Karpas-422 (cell line): ENCODE results near the gene P2RY2. TPM values are rescaled to one million over a fixed set of nuclear protein-coding genes. Genes with fewer than 3 reads are reported as not detected.

Experiments used
- DNase-seq: peaks from one replicate; pipeline ENCODE4 v3.0.0-alpha.2; 2015
- H2AFZ ChIP-seq: fragments of 200-600 bp; sonication (generic); 2 replicates; pipeline ENCODE4 v1.6.1; 2014; ENCODE audit warnings: antibody characterized with exemption, low read length, mixed read lengths
- H3K27ac ChIP-seq: fragments of 200-600 bp; sonication (generic); 2 replicates; pipeline ENCODE4 v1.5.1; 2014; ENCODE audit warnings: mild to moderate bottlenecking, low read length, moderate library complexity
- H3K27me3 ChIP-seq: fragments of 200-600 bp; sonication (generic); 2 replicates; pipeline ENCODE4 v1.6.1; 2014; ENCODE audit warnings: low read length, mixed read lengths
- H3K36me3 ChIP-seq: fragments of 200-600 bp; sonication (generic); 2 replicates; pipeline ENCODE4 v1.6.1; 2014; ENCODE audit warnings: low read length, mixed read lengths; ENCODE audit not compliant: insufficient read depth
- H3K4me1 ChIP-seq: fragments of 200-600 bp; sonication (generic); 2 replicates; pipeline ENCODE4 v1.6.1; 2014; ENCODE audit warnings: mild to moderate bottlenecking, low read length, mixed read lengths
- H3K4me2 ChIP-seq: fragments of 200-600 bp; sonication (generic); 2 replicates; pipeline ENCODE4 v1.6.1; 2014; ENCODE audit warnings: low read length, low read depth, mild to moderate bottlenecking; ENCODE audit not compliant: poor library complexity, severe bottlenecking
- H3K4me3 ChIP-seq: fragments of 200-600 bp; sonication (generic); 2 replicates; pipeline ENCODE4 v1.5.1; 2014; ENCODE audit warnings: mild to moderate bottlenecking, antibody characterized with exemption, low read length, mixed read lengths
- H3K79me2 ChIP-seq: fragments of 200-600 bp; sonication (generic); 2 replicates; pipeline ENCODE4 v1.6.1; 2014; ENCODE audit warnings: mild to moderate bottlenecking, low read length, mixed read lengths
- H3K9ac ChIP-seq: fragments of 200-600 bp; sonication (generic); 2 replicates; pipeline ENCODE4 v1.6.0; 2014; ENCODE audit warnings: low read length
- H3K9me2 ChIP-seq: fragments of 200-600 bp; sonication (generic), shearing (Covaris generic); replicated peaks from 2 replicates; pipeline ENCODE4 v1.6.0; 2014; ENCODE audit warnings: mild to moderate bottlenecking, low read length, moderate library complexity; ENCODE audit not compliant: insufficient read depth
- H3K9me3 ChIP-seq: fragments of 300-700, 200-600 bp; sonication (generic); 2 replicates; pipeline ENCODE4 v1.6.1; 2014; ENCODE audit warnings: low read length, mixed read lengths
- H4K20me1 ChIP-seq: fragments of 200-600 bp; sonication (generic); 2 replicates; pipeline ENCODE4 v1.6.1; 2014; ENCODE audit warnings: mild to moderate bottlenecking, antibody characterized with exemption, low read length, low read depth; ENCODE audit not compliant: insufficient read depth
- total RNA-seq: library from RNA; depleted of rRNA; stranded (reverse); fragments of >200 nt; shearing (Covaris generic); gene quantifications from 2 replicates; pipeline ENCODE4 v1.2.3, GENCODE V29; 2014; ENCODE audit warnings: low replicate concordance; rRNA removed

The P2RY2 gene
- not detected in 2 replicates for total RNA-seq

- no peak within 1 kb of the TSS for H3K4me2 ChIP-seq
- H3K4me1 ChIP-seq: peaks cover 7% of the 10 kb centered on the region
- no peak within 1 kb of the TSS for H3K9ac ChIP-seq
- no peaks in the 10 kb centered on the region for H3K36me3 ChIP-seq
- no peaks in the 10 kb centered on the region for H4K20me1 ChIP-seq
- H3K79me2 ChIP-seq: no peaks in the 10 kb centered on the region
- H3K9me3 ChIP-seq: no peaks in the 10 kb centered on the region
- no peak within 1 kb of the TSS for H3K27ac ChIP-seq
- DNase-seq: no peak
- H2AFZ ChIP-seq: no peak within 1 kb of the TSS
- no peaks in the 10 kb centered on the region for H3K27me3 ChIP-seq
- H3K4me3 ChIP-seq: no peak within 1 kb of the TSS
- H3K9me2 ChIP-seq: no peaks in the 10 kb centered on the region
Measured at GRCh38 chr11:73218106-73218829, at the start of gene P2RY2. Gene P2RY2 (plus strand): TSS chr11:73218281. CDS start chr11:73234160, 15,879 bp downstream.

DNA sequence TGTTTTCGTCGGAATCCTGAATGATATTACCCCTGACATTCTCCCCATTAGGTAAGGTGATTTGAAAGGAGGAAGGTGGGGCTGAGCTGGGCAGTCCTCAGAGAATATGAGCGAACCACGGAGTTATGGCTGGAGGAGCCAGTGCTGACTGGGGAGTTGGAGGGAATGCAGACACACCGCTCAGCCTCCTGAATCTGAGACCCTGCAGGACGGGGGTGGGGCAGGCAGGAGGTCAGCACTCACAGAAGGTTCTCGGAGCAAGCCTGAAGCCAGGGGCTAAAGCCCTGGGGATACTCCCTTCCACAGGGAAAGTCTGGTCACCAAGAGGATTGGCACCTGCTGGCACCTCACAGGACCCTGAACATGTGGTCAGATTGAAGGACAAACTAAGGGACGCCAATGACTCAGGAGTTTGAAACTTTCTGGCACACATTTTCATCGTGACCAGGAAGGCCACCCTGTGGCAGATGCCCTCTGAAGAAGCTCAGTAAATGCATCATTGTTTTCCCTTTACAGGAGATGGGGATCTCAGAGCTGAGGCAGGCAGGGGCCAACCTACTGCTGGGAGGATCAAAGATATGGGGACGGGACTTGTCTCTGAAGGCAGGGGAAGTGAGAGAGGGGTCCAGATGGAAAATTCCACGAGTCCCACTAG, 49.0 kb upstream of the P2RY2 start:
- no peak for DNase-seq
- Histone ChIP-seq H3K27ac (no peak overlapping the region), H3K9me3 (no peaks in the 10 kb centered on the region), H3K27me3 (no peaks in the 10 kb centered on the region), H3K4me2 (no peak overlapping the region), H3K9ac (no peak overlapping the region), H3K36me3 (no peaks in the 10 kb centered on the region), H4K20me1 (no peaks in the 10 kb centered on the region), H3K9me2 (no peaks in the 10 kb centered on the region), H3K79me2 (no peaks in the 10 kb centered on the region), H2AFZ (no peak overlapping the region), H3K4me3 (no peak overlapping the region), H3K4me1 (peaks cover 55% of the 10 kb centered on the region)

DNA sequence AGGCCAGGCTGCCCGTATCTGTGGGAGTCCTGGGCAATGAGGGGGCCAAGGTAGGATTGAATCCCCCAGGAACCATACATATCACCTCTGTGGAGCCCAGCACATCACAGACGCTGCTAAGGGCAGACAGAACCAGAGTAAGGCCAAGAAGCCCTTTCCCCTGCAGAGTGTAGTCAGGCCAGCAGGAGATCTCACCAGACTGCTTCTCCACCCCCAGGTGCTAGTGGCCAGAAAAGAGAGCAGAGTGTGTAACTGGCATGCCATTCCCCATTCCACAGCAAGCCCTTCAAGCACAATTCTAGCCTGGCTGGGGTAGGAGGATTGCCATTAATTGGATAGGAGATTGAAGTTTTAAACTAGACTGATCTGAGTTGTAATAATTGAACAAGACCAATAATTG, 47.9 kb upstream of the P2RY2 start:
- Histone ChIP-seq H4K20me1 (no peaks in the 10 kb centered on the region), H3K9me2 (no peaks in the 10 kb centered on the region), H3K4me1 (peaks cover 44% of the 10 kb centered on the region), H3K36me3 (no peaks in the 10 kb centered on the region), H3K4me3 (no peak overlapping the region), H3K9me3 (no peaks in the 10 kb centered on the region), H3K9ac (no peak overlapping the region), H2AFZ (no peak overlapping the region), H3K27me3 (no peaks in the 10 kb centered on the region), H3K27ac (0 out of 2 replicates have a peak overlapping the region, but pooled peaks have one; percentile 30), H3K4me2 (no peak overlapping the region), H3K79me2 (no peaks in the 10 kb centered on the region)
- no peak for DNase-seq

DNA sequence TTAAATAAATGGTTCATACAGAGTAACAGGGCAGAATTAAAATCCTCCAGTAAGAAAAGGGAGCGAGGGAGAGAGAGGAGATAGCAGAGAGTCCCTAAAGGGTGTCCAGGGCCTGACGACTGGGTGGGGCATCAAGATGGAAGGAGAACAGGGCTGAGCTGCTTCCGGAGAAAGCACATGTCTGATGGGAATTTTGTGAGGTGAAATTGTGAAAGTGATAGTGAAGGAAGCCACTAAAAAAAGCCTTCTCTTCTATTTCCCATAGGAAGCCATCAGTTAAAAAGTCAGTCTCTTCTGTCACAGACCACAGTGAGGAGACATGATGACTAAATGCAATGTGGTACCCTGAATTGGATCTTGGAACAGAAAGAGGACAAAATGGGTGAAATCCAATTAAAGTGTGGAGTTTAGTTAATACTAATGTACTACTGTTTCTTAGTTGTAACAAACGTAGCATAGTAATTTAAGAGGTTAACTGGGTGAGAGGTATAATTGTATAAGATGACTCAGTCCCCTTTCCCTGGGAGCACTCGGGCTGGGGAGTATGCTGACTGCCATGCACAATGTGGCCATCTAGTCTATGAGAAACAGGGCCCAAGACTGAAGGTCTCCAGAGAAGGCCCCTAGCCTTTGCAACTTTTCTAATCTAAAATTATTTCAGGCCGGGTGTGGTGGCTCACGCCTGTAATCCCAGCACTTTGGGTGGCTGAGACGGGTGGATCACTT, 46.5 kb upstream of the P2RY2 start:
- no peak overlapping the region for H3K4me3 ChIP-seq
- H3K36me3 ChIP-seq: no peaks in the 10 kb centered on the region
- H3K4me2 ChIP-seq: no peak overlapping the region
- H3K9me3 ChIP-seq: no peaks in the 10 kb centered on the region
- no peak for DNase-seq
- H3K27ac ChIP-seq: peak overlapping the region; percentile 28
- no peaks in the 10 kb centered on the region for H3K79me2 ChIP-seq
- no peaks in the 10 kb centered on the region for H3K27me3 ChIP-seq
- H3K9ac ChIP-seq: no peak overlapping the region
- H3K9me2 ChIP-seq: no peaks in the 10 kb centered on the region
- H2AFZ ChIP-seq: no peak overlapping the region
- H3K4me1 ChIP-seq: peaks cover 45% of the 10 kb centered on the region
- no peaks in the 10 kb centered on the region for H4K20me1 ChIP-seq

- H4K20me1 ChIP-seq: no peaks in the 10 kb centered on the region
- H2AFZ ChIP-seq: no peak overlapping the region
- H3K4me1 ChIP-seq: peaks cover 52% of the 10 kb centered on the region
- H3K4me2 ChIP-seq: no peak overlapping the region
- H3K36me3 ChIP-seq: no peaks in the 10 kb centered on the region
- H3K9me2 ChIP-seq: no peaks in the 10 kb centered on the region
- no peak overlapping the region for H3K9ac ChIP-seq
- no peaks in the 10 kb centered on the region for H3K79me2 ChIP-seq
- DNase-seq: no peak
- H3K9me3 ChIP-seq: no peaks in the 10 kb centered on the region
- H3K4me3 ChIP-seq: no peak overlapping the region
- no peaks in the 10 kb centered on the region for H3K27me3 ChIP-seq
- H3K27ac ChIP-seq: peak overlapping the region; percentile 14; the same call in 1 of the 2 replicates
Measured at GRCh38 chr11:73172992-73173656, 45.0 kb upstream of the P2RY2 start.

DNA sequence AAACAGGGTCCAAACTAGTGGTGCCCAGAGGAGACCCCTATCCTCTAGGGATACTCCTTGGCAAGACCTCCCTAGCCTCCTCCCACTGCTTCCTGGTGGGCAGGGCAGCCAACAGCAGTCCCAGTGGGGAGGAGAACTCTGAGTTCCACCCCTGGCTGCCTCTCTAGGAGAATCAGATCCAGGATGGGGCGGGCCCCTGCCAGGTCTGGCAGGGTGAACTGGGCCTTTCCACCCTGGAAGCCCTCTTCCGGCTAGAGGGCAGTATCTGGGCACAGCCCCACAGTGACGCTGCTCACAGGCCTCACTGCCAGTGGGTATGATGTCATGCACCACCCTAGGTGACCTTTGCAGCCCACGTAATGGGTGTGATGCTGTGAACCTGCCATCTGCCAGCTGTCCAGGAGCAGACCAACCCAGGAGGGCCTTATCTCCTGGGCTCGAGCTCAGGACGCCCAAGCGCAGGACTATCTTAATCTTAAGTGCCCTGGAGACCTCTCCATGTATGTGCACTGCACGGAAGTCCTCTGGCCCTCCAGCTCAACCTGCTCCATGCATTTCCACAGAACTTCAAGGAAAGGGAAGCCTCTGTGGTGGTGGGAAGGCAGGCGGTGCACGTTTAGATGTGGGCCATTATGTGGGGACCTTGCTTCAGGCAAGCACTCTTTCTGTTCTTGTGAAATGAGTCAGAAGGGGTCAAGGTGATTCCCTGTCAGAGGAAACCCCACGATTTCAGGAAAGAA, 44.2 kb upstream of the P2RY2 start:
- no peak overlapping the region for H2AFZ ChIP-seq
- no peaks in the 10 kb centered on the region for H3K9me2 ChIP-seq
- H3K36me3 ChIP-seq: no peaks in the 10 kb centered on the region
- no peak for DNase-seq
- no peaks in the 10 kb centered on the region for H3K79me2 ChIP-seq
- H3K9me3 ChIP-seq: no peaks in the 10 kb centered on the region
- no peaks in the 10 kb centered on the region for H3K27me3 ChIP-seq
- H3K4me3 ChIP-seq: no peak overlapping the region
- H4K20me1 ChIP-seq: no peaks in the 10 kb centered on the region
- H3K4me2 ChIP-seq: no peak overlapping the region
- H3K9ac ChIP-seq: no peak overlapping the region
- peaks cover 51% of the 10 kb centered on the region for H3K4me1 ChIP-seq
- peak overlapping the region; percentile 14; the same call in 1 of the 2 replicates for H3K27ac ChIP-seq

DNA sequence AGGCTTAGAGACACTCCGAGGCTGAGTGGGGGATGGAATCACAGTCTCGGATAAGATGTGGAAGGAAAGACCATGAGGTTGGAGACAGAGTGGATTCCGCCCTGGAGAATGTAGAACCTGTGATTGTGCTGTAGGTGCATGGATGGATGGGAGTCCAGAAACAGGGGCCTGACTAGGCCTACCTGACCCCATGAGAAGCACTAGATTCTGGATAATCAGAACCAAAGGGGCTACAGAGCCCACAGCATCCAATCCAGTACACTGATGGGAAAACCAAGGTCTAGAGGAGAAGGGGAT, 43.6 kb upstream of the P2RY2 start:
- Histone ChIP-seq H3K27ac (no peak overlapping the region), H4K20me1 (no peaks in the 10 kb centered on the region), H3K4me3 (no peak overlapping the region), H3K4me2 (no peak overlapping the region), H2AFZ (no peak overlapping the region), H3K27me3 (no peaks in the 10 kb centered on the region), H3K9me2 (no peaks in the 10 kb centered on the region), H3K9ac (no peak overlapping the region), H3K36me3 (no peaks in the 10 kb centered on the region), H3K4me1 (peaks cover 46% of the 10 kb centered on the region), H3K9me3 (no peaks in the 10 kb centered on the region), H3K79me2 (no peaks in the 10 kb centered on the region)
- no peak for DNase-seq
